T-helper 1 cell treated with Interleukin-12 subunit alpha and Interleukin-12 subunit beta and Interleukin-4 antibody, amounts not matched to agents 30 ng/mL and 1 ng/mL, for 36 hours (primary cell): Measurements from ENCODE around the gene APRT. TPM values are rescaled to one million over a fixed set of nuclear protein-coding genes. Genes with fewer than 3 reads are reported as not detected.

Experiments
- intact Hi-C: fragments of 100-400 bp; cut with micrococcal nuclease; formaldehyde crosslinking; loops from one replicate; pipeline ENCODE4 v1.15.1; 2024
- total RNA-seq: library from RNA; stranded (reverse); gene quantifications from 2 replicates; pipeline ENCODE4 v1.2.3, GENCODE V29; 2022

APRT gene
- total RNA-seq, 1 donor from 2014 or later = 164 TPM

GRCh38 chr16:88810166-88810911 lies 1.4 kb downstream of the APRT start:
- intact Hi-C loops = loop anchor here (5.0 kb wide), 2 partner anchors 682 to 858 kb away; partner anchors contain the start of genes ANKRD11 and BANP

- intact Hi-C loops = loop anchor here (5.0 kb wide), 2 partner anchors 683 to 857 kb away; partner anchors contain the start of genes ANKRD11 and BANP
These were observed 2.0 kb downstream of the APRT start for GRCh38 chr16:88809676-88810165.

- intact Hi-C loops = no loop called here
These were observed 2.6 kb downstream of the APRT start for GRCh38 chr16:88809068-88809675.

- intact Hi-C loops = no loop called here
These were observed 3.9 kb downstream of the APRT start for GRCh38 chr16:88807626-88808453.

GRCh38 chr16:88807142-88807625 lies 4.5 kb downstream of the APRT start:
- intact Hi-C loops = no loop called here

GRCh38 chr16:88806491-88807111 lies 5.1 kb downstream of the APRT start:
- intact Hi-C loops = no loop called here

- intact Hi-C loops = no loop called here
These were observed 5.8 kb downstream of the APRT start for GRCh38 chr16:88805887-88806393.

- intact Hi-C loops = no loop called here
These were observed 6.4 kb downstream of the APRT start for GRCh38 chr16:88805340-88805715.

- intact Hi-C loops = loop anchor here (5.0 kb wide), 3 partner anchors 57 to 703 kb away; partner anchors contain the start of genes MVD and SPG7
These were observed 7.0 kb downstream of the APRT start for GRCh38 chr16:88804552-88805339.

- intact Hi-C loops = loop anchor here (5.0 kb wide), 3 partner anchors 57 to 703 kb away; partner anchors contain the start of genes MVD and SPG7
These were observed 7.6 kb downstream of the APRT start for GRCh38 chr16:88804173-88804551.

GRCh38 chr16:88803264-88803987 lies 8.3 kb downstream of the APRT start, which contains the start of gene CDT1:
TSS of gene CDT1 (plus strand) at chr16:88803789. CDS start at chr16:88803832, 43 bp downstream.
- intact Hi-C loops = loop anchor here (1.0 to 5.0 kb wide), 7 partner anchors 9 to 704 kb away; partner anchors contain the start of genes MVD, SPG7, TRAPPC2L and ZC3H18

- intact Hi-C loops = loop anchor here (5.0 kb wide), 3 partner anchors 53 to 707 kb away; partner anchors contain the start of genes MVD and SPG7
These were observed 11.5 kb downstream of the APRT start for GRCh38 chr16:88800277-88800592.

- intact Hi-C loops = loop anchor here (5.0 kb wide), 3 partner anchors 52 to 708 kb away; partner anchors contain the start of genes MVD and SPG7
These were observed 12.0 kb downstream of the APRT start for GRCh38 chr16:88799569-88800276.

- intact Hi-C loops = no loop called here
These were observed 12.8 kb downstream of the APRT start for GRCh38 chr16:88798772-88799455.

- intact Hi-C loops = no loop called here
These were observed 13.7 kb downstream of the APRT start for GRCh38 chr16:88798073-88798472.

GRCh38 chr16:88796278-88796677 lies 15.4 kb downstream of the APRT start:
- intact Hi-C loops = no loop called here

- intact Hi-C loops = no loop called here
These were observed 18.3 kb downstream of the APRT start for GRCh38 chr16:88793251-88793954.
